Activated T-cell treated with anti-CD3 and anti-CD28 coated beads, Interleukin-2, amount 50 U/mL, for 4 hours (primary cell): ENCODE measurements around the gene MFGE8. TPM values are rescaled to one million over a fixed set of nuclear protein-coding genes. Genes with fewer than 3 reads are reported as not detected.

Source experiments
- ATAC-seq, 2 donors: fragments of 200-7000 bp; cut with Tn5 transposase; one replicate each; pipeline ENCODE4 v1.10.0; 2021
- DNase-seq: peaks from one replicate; pipeline ENCODE4 v3.0.0-alpha.2; 2020
- H3K27me3 Mint-ChIP-seq: one replicate; pipeline ENCODE4 v1.8.0; 2021; ENCODE audit warnings: low read depth, mixed read lengths
- H3K36me3 Mint-ChIP-seq: one replicate; pipeline ENCODE4 v1.8.0; 2022; ENCODE audit warnings: mixed read lengths; ENCODE audit not compliant: insufficient read depth
- H3K4me1 Mint-ChIP-seq: one replicate; pipeline ENCODE4 v1.8.0; 2021; ENCODE audit warnings: low read depth, mixed read lengths
- H3K4me3 Mint-ChIP-seq: one replicate; pipeline ENCODE4 v1.8.0; 2021; ENCODE audit warnings: mild to moderate bottlenecking, moderate library complexity, mixed read lengths
- H3K9me3 Mint-ChIP-seq: one replicate; pipeline ENCODE4 v1.8.0; 2021; ENCODE audit warnings: mixed read lengths
- total RNA-seq, 3 donors: library from RNA; stranded (reverse); gene quantifications; one replicate each; pipeline ENCODE4 v1.2.1, GENCODE V29; 2021

The MFGE8 gene
- total RNA-seq, 3 donors from 2014 or later, result 4.7 to 5.7 (median 5.1) TPM

- ATAC-seq (no peak), DNase-seq (no peak)
- Mint-ChIP-seq H3K4me1 (no peaks in the 10 kb centered on the region), H3K27me3 (no peaks in the 10 kb centered on the region), H3K36me3 (peaks cover 6% of the 10 kb centered on the region), H3K4me3 (no peak overlapping the region), H3K9me3 (no peaks in the 10 kb centered on the region)
Measured at GRCh38 chr15:88863412-88863811, 49.8 kb downstream of the MFGE8 start.

GRCh38 chr15:88860212-88860611 is 53.0 kb downstream of the MFGE8 start:
- no peak for DNase-seq
- Mint-ChIP-seq H3K4me1 (no peaks in the 10 kb centered on the region), H3K4me3 (no peak overlapping the region), H3K36me3 (peaks cover 6% of the 10 kb centered on the region), H3K27me3 (no peaks in the 10 kb centered on the region), H3K9me3 (no peaks in the 10 kb centered on the region)
- no peak for ATAC-seq

DNA sequence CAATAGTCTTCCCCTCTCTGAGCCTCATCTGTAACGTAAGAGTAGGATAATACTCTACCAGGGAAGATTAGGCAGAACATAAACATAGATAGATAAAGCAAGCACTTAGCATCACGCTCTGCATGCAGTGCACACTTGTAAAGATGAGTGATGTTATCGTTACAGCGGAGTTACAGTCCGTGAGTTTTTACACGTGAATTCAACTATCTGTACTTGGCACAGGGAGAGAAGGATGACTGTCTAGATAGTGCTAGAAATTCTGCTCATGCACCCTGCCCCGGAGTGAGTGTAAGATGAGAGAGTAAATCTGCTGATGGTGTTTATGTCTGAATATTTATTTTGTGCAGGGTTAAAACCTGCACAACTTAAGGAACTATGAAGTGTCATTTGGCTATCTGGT is 53.6 kb downstream of the MFGE8 start:
- Mint-ChIP-seq H3K27me3 (no peaks in the 10 kb centered on the region), H3K4me1 (no peaks in the 10 kb centered on the region), H3K4me3 (no peak overlapping the region), H3K36me3 (peaks cover 6% of the 10 kb centered on the region), H3K9me3 (peaks cover 6% of the 10 kb centered on the region)
- DNase-seq (no peak), ATAC-seq (no peak)

DNA sequence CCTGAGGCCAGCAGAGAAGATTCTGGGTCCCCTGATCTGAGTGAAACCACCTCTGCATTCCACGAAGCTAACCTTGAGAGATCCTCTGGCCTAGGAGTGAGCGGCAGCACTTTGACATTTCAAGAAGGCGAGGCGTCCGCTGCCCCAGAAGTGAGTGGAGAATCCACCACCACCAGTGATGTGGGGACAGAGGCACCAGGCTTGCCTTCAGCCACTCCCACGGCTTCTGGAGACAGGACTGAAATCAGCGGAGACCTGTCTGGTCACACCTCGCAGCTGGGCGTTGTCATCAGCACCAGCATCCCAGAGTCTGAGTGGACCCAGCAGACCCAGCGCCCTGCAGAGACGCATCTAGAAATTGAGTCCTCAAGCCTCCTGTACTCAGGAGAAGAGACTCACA is 54.2 kb downstream of the MFGE8 start:
- H3K36me3 Mint-ChIP-seq, result peaks cover 6% of the 10 kb centered on the region
- no peaks in the 10 kb centered on the region for H3K27me3 Mint-ChIP-seq
- no peak for DNase-seq
- no peaks in the 10 kb centered on the region for H3K4me1 Mint-ChIP-seq
- H3K4me3 Mint-ChIP-seq, result no peak overlapping the region
- no peak for ATAC-seq
- H3K9me3 Mint-ChIP-seq, result peaks cover 10% of the 10 kb centered on the region

DNA sequence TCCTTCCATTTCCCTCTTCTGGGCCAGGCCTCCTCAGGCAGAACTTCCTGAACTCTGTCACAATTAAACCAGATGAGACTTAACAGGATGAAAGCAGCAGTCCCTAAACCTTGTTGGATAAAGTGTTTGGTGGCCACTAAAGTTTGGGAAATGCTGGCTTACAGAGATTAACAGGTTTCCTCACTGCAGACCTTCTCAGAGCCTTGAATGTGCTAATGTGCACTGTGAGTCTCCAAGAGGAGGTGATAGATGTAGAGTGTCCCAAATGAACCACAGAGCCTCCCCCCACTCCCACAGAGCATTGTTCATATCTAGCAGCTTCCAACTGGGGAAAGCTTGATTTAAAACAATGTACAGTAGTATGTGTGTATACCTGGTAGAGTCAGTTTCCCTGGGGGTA is 60.7 kb downstream of the MFGE8 start:
- ATAC-seq (no peak), DNase-seq (no peak)
- H3K4me3 Mint-ChIP-seq, result no peak overlapping the region
- peaks cover 14% of the 10 kb centered on the region for H3K9me3 Mint-ChIP-seq
- no peaks in the 10 kb centered on the region for H3K36me3 Mint-ChIP-seq
- no peaks in the 10 kb centered on the region for H3K4me1 Mint-ChIP-seq
- peaks cover 5% of the 10 kb centered on the region for H3K27me3 Mint-ChIP-seq

DNA sequence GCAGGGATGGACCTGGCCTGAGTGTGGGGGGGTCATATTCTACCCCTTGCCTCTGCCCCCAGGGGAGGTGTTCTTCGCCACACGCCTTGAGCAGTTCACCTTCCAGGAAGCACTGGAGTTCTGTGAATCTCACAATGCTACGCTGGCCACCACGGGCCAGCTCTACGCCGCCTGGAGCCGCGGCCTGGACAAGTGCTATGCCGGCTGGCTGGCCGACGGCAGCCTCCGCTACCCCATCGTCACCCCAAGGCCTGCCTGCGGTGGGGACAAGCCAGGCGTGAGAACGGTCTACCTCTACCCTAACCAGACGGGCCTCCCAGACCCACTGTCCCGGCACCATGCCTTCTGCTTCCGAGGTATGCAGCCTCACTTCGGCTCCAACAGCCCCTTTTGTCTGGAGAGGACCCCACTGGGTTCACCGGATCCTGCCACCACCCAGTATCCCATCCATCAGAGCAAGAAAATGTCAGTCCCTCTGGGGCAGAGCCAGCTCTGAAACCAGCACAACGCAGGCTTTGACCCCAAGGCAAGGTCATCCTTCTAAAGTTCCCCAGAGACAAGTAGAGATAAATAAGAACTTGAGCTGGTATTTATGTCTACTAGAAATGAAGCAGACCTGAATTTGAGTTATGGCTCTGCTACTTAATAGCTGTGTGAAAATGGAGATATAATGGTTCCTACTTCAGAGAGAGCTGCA is 63.7 kb downstream of the MFGE8 start:
- H3K4me3 Mint-ChIP-seq, result no peak overlapping the region
- ATAC-seq (no peak), DNase-seq (no peak)
- peaks cover 3% of the 10 kb centered on the region for H3K4me1 Mint-ChIP-seq
- H3K36me3 Mint-ChIP-seq, result no peaks in the 10 kb centered on the region
- peaks cover 6% of the 10 kb centered on the region for H3K27me3 Mint-ChIP-seq
- H3K9me3 Mint-ChIP-seq, result peaks cover 7% of the 10 kb centered on the region

Other genes starting within 250 kb of the MFGE8 start
- gene ACAN, start 109.9 kb downstream of the MFGE8 start, total RNA-seq, result not detected
- 10 to 100 TPM; 67.4 to 87.5 (median 79.8) TPM for gene HAPLN3, start 17.8 kb downstream of the MFGE8 start, total RNA-seq
- 10 to 100 TPM; 48.9 to 72.6 (median 64.1) TPM for gene ABHD2, start 175.1 kb upstream of the MFGE8 start, total RNA-seq